ENCODE results near the gene BTN3A1. TPM values are rescaled to one million over a fixed set of nuclear protein-coding genes. Genes with fewer than 3 reads are reported as not detected.

The BTN3A1 gene
- total RNA-seq, 1 donor from 2014 or later: 13.9 TPM

Other genes with a start within 250 kb of the BTN3A1 start
- gene BTN3A2, start 37.1 kb upstream of the BTN3A1 start, total RNA-seq: 16.5 and 18.0 TPM in 2 replicates
- gene BTN2A2, start 19.2 kb upstream of the BTN3A1 start, total RNA-seq: 10.8 and 14.2 TPM in 2 replicates
- 13.0 and 16.9 TPM in 2 replicates for gene BTN3A3, start 38.2 kb downstream of the BTN3A1 start, total RNA-seq
- 12.2 and 21.6 TPM in 2 replicates for gene BTN2A1, start 55.7 kb downstream of the BTN3A1 start, total RNA-seq
- gene BTN1A1, start 98.0 kb downstream of the BTN3A1 start, total RNA-seq: not detected in 2 replicates
- 43.0 and 45.5 TPM in 2 replicates for gene HMGN4, start 136.1 kb downstream of the BTN3A1 start, total RNA-seq
- gene ABT1, start 194.7 kb downstream of the BTN3A1 start, total RNA-seq: 13.8 and 14.8 TPM in 2 replicates